Neutrophil (primary cell): ENCODE results near the gene SKA3.
"Not testable (repeated sequence)": the region's sequence is repeated elsewhere in the genome, so short reads cannot be mapped to it uniquely, and the experiment has no call there.

Source experiments
- H3K27ac ChIP-seq: fragments of 200-600 bp; sonication (generic); 2 replicates; pipeline ENCODE4 v1.5.1; 2016; ENCODE audit warnings: mild to moderate bottlenecking, moderate library complexity
- H3K27me3 ChIP-seq: fragments of 200-600 bp; sonication (generic); 2 replicates; pipeline ENCODE4 v1.6.0; 2016; ENCODE audit warnings: mild to moderate bottlenecking
- H3K36me3 ChIP-seq: fragments of 200-600 bp; sonication (generic); 2 replicates; pipeline ENCODE4 v1.5.1; 2017
- H3K4me1 ChIP-seq, 2 experiments: fragments of 200-600 bp in 1 of 2; sonication (generic) in 1 of 2; 1 replicate in 1 of 2; 2 replicates in 1 of 2; pipeline versions ENCODE4 v1.5.1 to v1.6.1; 2013 to 2016; ENCODE audit warnings: low read depth in 1 of 2, low read length in 1 of 2, mild to moderate bottlenecking in 1 of 2, moderate library complexity in 1 of 2; ENCODE audit not compliant: control insufficient read depth in 1 of 2, insufficient read depth in 1 of 2
- H3K4me3 ChIP-seq, 2 experiments: fragments of 200-600 bp in 1 of 2; sonication (generic) in 1 of 2; 1 replicate in 1 of 2; 2 replicates in 1 of 2; pipeline ENCODE4 v1.5.1; 2013 to 2016; ENCODE audit warnings: low read depth in 1 of 2, low read length in 1 of 2, mild to moderate bottlenecking in 1 of 2, moderate library complexity in 1 of 2
- H3K9me3 ChIP-seq: fragments of 200-600 bp; sonication (generic); 2 replicates; pipeline ENCODE4 v1.5.1; 2016
- TF ChIP-seq, protein P1 (sequence below): fragments of 200-600 bp; sonication (generic); IDR thresholded peaks from 2 replicates; pipeline ENCODE4 v1.5.1; 2016; ENCODE audit warnings: antibody characterized with exemption

The SKA3 gene

DNA sequence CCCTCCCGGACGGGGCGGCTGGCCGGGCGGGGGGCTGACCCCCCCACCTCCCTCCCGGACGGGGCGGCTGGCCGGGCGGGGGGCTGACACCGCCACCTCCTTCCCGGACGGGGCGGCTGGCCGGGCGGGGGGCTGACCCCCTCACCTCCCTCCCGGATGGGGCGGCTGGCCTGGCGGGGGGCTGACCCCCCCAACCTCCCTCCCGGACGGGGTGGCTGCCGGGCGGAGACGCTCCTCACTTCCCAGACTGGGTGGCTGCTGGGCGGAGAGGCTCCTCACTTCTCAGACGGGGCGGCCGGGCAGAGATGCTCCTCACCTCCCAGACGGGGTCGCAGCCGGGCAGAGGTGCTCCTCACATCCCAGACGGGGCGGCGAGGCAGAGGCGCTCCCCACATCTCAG is 10.1 kb upstream of the SKA3 start:
- not testable (repeated sequence) for H3K4me1 ChIP-seq, H3K27ac ChIP-seq, H3K27me3 ChIP-seq, H3K4me3 ChIP-seq, H3K36me3 ChIP-seq, H3K9me3 ChIP-seq

GRCh38 chr13:21181671-21182070 is 5.3 kb upstream of the SKA3 start:
- no peaks in the 10 kb centered on the region for H3K27me3 ChIP-seq
- H3K4me1 ChIP-seq: peaks cover 8 to 12% of the 10 kb centered on the region in 2 experiments
- H3K9me3 ChIP-seq: no peaks in the 10 kb centered on the region
- H3K27ac ChIP-seq: no peak overlapping the region
- TF ChIP-seq, protein P1, sequence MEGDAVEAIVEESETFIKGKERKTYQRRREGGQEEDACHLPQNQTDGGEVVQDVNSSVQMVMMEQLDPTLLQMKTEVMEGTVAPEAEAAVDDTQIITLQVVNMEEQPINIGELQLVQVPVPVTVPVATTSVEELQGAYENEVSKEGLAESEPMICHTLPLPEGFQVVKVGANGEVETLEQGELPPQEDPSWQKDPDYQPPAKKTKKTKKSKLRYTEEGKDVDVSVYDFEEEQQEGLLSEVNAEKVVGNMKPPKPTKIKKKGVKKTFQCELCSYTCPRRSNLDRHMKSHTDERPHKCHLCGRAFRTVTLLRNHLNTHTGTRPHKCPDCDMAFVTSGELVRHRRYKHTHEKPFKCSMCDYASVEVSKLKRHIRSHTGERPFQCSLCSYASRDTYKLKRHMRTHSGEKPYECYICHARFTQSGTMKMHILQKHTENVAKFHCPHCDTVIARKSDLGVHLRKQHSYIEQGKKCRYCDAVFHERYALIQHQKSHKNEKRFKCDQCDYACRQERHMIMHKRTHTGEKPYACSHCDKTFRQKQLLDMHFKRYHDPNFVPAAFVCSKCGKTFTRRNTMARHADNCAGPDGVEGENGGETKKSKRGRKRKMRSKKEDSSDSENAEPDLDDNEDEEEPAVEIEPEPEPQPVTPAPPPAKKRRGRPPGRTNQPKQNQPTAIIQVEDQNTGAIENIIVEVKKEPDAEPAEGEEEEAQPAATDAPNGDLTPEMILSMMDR: no peak
- H3K4me3 ChIP-seq: no peak overlapping the region
- no peaks in the 10 kb centered on the region for H3K36me3 ChIP-seq

- Histone ChIP-seq H3K4me3 (peak overlapping the region; percentile 81 to 83), H3K27me3 (no peaks in the 10 kb centered on the region), H3K9me3 (no peaks in the 10 kb centered on the region)
Observed at GRCh38 chr13:21176982-21177284, 581 bp upstream of the SKA3 start.

GRCh38 chr13:21175656-21176214 is 617 bp downstream of the SKA3 start:
- H3K4me3 ChIP-seq: peak overlapping the region; percentile 81 to 83

More at GRCh38 chr13:21176982-21177284, 581 bp upstream of the SKA3 start:
- Histone ChIP-seq H3K4me1 (peaks cover 16 to 20% of the 10 kb centered on the region in 2 experiments), H3K36me3 (no peaks in the 10 kb centered on the region), H3K27ac (peak overlapping the region; percentile 82)
- TF ChIP-seq, protein P1: no peak

DNA sequence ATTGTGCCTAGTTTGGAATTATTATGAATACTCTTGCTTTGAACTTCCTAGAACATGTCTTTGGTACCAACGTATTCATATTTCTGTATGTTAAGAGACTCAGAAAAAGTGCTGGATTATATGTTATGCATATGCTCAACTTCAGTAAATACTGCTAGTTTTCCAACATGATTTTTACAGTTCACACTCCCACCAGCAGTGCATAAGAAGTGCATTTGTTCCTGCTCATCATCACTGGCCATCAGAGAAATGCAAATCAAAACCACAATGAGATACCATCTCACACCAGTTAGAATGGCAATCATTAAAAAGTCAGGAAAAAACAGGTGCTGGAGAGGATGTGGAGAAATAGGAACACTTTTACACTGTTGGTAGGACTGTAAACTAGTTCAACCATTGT is 2.6 kb downstream of the SKA3 start:
- not testable (repeated sequence) for H3K27ac ChIP-seq, H3K36me3 ChIP-seq, H3K27me3 ChIP-seq, H3K9me3 ChIP-seq, H3K4me3 ChIP-seq
- H3K4me1 ChIP-seq: peaks cover 16 to 20% of the 10 kb centered on the region in 2 experiments

More at GRCh38 chr13:21175656-21176214, 617 bp downstream of the SKA3 start:
- H3K27me3 ChIP-seq: no peaks in the 10 kb centered on the region
- no peaks in the 10 kb centered on the region for H3K9me3 ChIP-seq
- peaks cover 6% of the 10 kb centered on the region for H3K36me3 ChIP-seq
- H3K27ac ChIP-seq: peak overlapping the region; percentile 82
- peaks cover 16 to 20% of the 10 kb centered on the region in 2 experiments for H3K4me1 ChIP-seq
- TF ChIP-seq, protein P1: no peak

DNA sequence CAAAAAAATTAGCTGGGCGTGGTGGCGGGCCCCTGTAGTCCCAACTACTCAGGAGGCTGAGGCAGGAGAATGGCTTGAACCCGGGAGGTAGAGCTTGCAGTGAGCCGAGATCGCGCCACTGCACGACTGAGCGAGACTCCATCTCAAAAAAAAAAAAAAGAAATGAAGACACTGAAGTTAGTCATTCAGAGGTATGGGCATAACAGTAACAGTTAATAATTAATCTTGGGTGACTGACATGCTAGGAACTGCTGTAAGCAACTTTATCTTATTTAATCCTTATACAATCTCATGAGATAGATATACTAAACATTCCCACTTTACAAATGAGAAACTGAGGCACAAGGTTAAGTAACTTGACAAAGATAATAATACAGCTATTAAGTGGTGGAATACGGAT is 4.9 kb downstream of the SKA3 start:
- peaks cover 8% of the 10 kb centered on the region in 2 experiments for H3K4me1 ChIP-seq
- no peak overlapping the region for H3K27ac ChIP-seq
- no peaks in the 10 kb centered on the region for H3K27me3 ChIP-seq
- H3K36me3 ChIP-seq: peaks cover 15% of the 10 kb centered on the region
- TF ChIP-seq, protein P1: no peak
- H3K4me3 ChIP-seq: no peak overlapping the region
- H3K9me3 ChIP-seq: no peaks in the 10 kb centered on the region

GRCh38 chr13:21165606-21166005 is 10.7 kb downstream of the SKA3 start:
- H3K36me3 ChIP-seq: peaks cover 17% of the 10 kb centered on the region
- H3K9me3 ChIP-seq, H3K27ac ChIP-seq, H3K27me3 ChIP-seq, H3K4me3 ChIP-seq, H3K4me1 ChIP-seq: not testable (repeated sequence)
